ENCODE results near the gene HUNK. TPM values are rescaled to one million over a fixed set of nuclear protein-coding genes. Genes with fewer than 3 reads are reported as not detected.

HUNK gene
- total and polyA plus RNA-seq, 7 donors = 0.71 to 2.6 (median 1.5) TPM

GRCh38 chr21:31999810-32000468 is 127.1 kb downstream of the HUNK start:
- H3K4me1 ChIP-seq = no peaks in the 10 kb centered on the region

GRCh38 chr21:32001390-32001789 is 128.6 kb downstream of the HUNK start:
- Histone ChIP-seq H3K4me1 (no peaks in the 10 kb centered on the region), H3K9me3 (no peaks in the 10 kb centered on the region), H3K4me3 (no peak overlapping the region), H3K36me3 (no peaks in the 10 kb centered on the region), H3K27me3 (no peaks in the 10 kb centered on the region), H3K27ac (no peak overlapping the region)
- intact Hi-C loops (cut with DNase I) = no loop called here
- no peak for TF ChIP-seq CTCF (IDR thresholded peaks at IDR 0.05)
- no peak for TF ChIP-seq EP300 (IDR thresholded peaks at IDR 0.05)
- TF ChIP-seq POLR2A (IDR thresholded peaks at IDR 0.05) = no peak
- no peak for TF ChIP-seq POLR2AphosphoS5 (IDR thresholded peaks at IDR 0.05)
- WGBS, 2 donors = 82 to 88% methylated on average over 11 of the region's 11 CpGs
- DNase-seq = no peak

More at GRCh38 chr21:31999810-32000468, 127.1 kb downstream of the HUNK start:
- intact Hi-C loops (cut with DNase I) = no loop called here
- Histone ChIP-seq H3K9me3 (no peaks in the 10 kb centered on the region), H3K4me3 (no peak overlapping the region), H3K27me3 (no peaks in the 10 kb centered on the region), H3K27ac (no peak overlapping the region), H3K36me3 (no peaks in the 10 kb centered on the region)
- TF ChIP-seq POLR2AphosphoS5 (IDR thresholded peaks at IDR 0.05) = no peak
- DNase-seq = no peak
- 93 to 95% methylated on average over 12 of the region's 12 CpGs for WGBS, 2 donors

GRCh38 chr21:32003411-32003810 is 130.6 kb downstream of the HUNK start:
- no peaks in the 10 kb centered on the region for H3K27me3 ChIP-seq
- no peak overlapping the region for H3K27ac ChIP-seq
- no peaks in the 10 kb centered on the region for H3K4me1 ChIP-seq
- DNase-seq = no peak
- WGBS, 2 donors = 92 to 94% methylated on average over 2 of the region's 2 CpGs
- no peaks in the 10 kb centered on the region for H3K9me3 ChIP-seq
- no peaks in the 10 kb centered on the region for H3K36me3 ChIP-seq
- TF ChIP-seq CTCF (IDR thresholded peaks at IDR 0.05) (no peak), EP300 (IDR thresholded peaks at IDR 0.05) (no peak), POLR2A (IDR thresholded peaks at IDR 0.05) (no peak), POLR2AphosphoS5 (IDR thresholded peaks at IDR 0.05) (no peak)
- intact Hi-C loops (cut with DNase I) = no loop called here
- H3K4me3 ChIP-seq = no peak overlapping the region

GRCh38 chr21:32004291-32004690 is 131.5 kb downstream of the HUNK start:
- Histone ChIP-seq H3K9me3 (no peaks in the 10 kb centered on the region), H3K4me3 (no peak overlapping the region), H3K36me3 (no peaks in the 10 kb centered on the region), H3K4me1 (no peaks in the 10 kb centered on the region), H3K27ac (no peak overlapping the region), H3K27me3 (no peaks in the 10 kb centered on the region)
- no peak for TF ChIP-seq EP300 (IDR thresholded peaks at IDR 0.05)
- TF ChIP-seq POLR2AphosphoS5 (IDR thresholded peaks at IDR 0.05) = no peak
- no peak for TF ChIP-seq CTCF (IDR thresholded peaks at IDR 0.05)
- TF ChIP-seq POLR2A (IDR thresholded peaks at IDR 0.05) = no peak
- DNase-seq = no peak
- intact Hi-C loops (cut with DNase I) = no loop called here
- 82 to 83% methylated on average over 3 of the region's 3 CpGs for WGBS, 2 donors

GRCh38 chr21:32007456-32007855 is 134.6 kb downstream of the HUNK start:
- Histone ChIP-seq H3K27me3 (no peaks in the 10 kb centered on the region), H3K36me3 (no peaks in the 10 kb centered on the region), H3K27ac (no peak overlapping the region), H3K4me3 (no peak overlapping the region), H3K4me1 (no peaks in the 10 kb centered on the region), H3K9me3 (no peaks in the 10 kb centered on the region)
- intact Hi-C loops (cut with DNase I) = no loop called here
- DNase-seq = no peak
- WGBS, 2 donors = 80 to 82% methylated on average over 5 of the region's 5 CpGs
- no peak for TF ChIP-seq POLR2AphosphoS5 (IDR thresholded peaks at IDR 0.05)
- TF ChIP-seq POLR2A (IDR thresholded peaks at IDR 0.05) = no peak
- no peak for TF ChIP-seq EP300 (IDR thresholded peaks at IDR 0.05)
- TF ChIP-seq CTCF (IDR thresholded peaks at IDR 0.05) = no peak

All from sigmoid colon (tissue), 7 donors.